Measurements from ENCODE around the gene ATG14.

DNA sequence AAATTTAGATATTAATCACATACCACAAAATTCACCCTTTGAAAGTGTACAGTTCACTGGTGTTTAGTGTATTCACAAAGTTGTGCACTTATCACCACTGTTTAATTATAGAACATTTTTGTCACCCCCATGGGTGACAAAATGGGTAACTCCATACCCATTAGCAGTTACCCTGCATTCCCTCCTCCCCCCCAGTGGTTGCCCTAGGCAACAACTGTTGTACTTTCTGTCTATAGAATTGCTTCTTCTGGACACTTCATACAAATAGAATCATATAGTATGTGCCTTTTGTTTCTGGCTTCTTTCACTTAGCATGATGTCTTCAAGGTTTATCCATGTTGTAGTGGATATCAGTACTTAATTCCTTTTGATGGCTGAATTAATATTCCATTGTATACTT lies 87.7 kb downstream of the ATG14 start:
- TF ChIP-seq CTCF (IDR thresholded peaks at IDR 0.05; ENCODE audit: low read depth, low read length) (no peak), POLR2A (IDR thresholded peaks at IDR 0.05; ENCODE audit: extremely low read depth, insufficient read length) (no peak), MYC (IDR thresholded peaks at IDR 0.05; ENCODE audit: low read depth, low read length) (no peak)
- TF ChIP-seq, protein P1, sequence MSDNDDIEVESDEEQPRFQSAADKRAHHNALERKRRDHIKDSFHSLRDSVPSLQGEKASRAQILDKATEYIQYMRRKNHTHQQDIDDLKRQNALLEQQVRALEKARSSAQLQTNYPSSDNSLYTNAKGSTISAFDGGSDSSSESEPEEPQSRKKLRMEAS (IDR thresholded peaks at IDR 0.05; ENCODE audit: low read depth, low read length), result no peak

Data from NB4 (cell line).